ENCODE data around the gene DIP2C.

DIP2C gene

DNA sequence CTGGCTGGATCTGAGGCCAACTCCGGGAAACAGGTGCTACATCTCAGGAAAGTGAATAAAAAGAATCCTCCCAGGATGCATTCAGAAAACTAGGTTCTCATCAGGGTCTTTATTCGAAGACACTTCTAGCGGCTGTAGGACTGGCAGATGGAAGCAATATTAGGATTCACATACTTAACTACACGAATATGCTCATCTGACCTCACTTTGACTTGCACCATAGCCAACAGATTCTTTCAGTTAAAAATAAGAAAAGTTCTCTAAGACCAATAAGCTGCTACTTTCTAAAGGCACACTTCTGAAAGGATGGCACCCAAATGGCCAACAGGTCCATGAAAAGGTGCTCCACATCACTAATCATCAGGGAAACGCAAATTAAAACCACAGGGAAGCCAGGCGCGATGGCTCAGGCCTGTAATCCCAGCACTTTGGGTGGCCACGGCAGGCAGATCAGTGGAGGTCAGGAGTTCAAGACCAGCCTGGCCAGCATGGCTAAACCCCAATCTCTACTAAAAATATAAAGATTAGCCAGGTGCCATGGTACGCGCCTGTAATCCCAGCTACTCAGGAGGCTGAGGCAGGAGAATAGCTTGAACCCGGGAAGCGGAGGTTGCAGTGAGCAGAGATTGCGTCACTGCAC, 296.2 kb downstream of the DIP2C start:
- DNase-seq (ENCODE audit: low read depth in 2 of 2), result no peak

DNA sequence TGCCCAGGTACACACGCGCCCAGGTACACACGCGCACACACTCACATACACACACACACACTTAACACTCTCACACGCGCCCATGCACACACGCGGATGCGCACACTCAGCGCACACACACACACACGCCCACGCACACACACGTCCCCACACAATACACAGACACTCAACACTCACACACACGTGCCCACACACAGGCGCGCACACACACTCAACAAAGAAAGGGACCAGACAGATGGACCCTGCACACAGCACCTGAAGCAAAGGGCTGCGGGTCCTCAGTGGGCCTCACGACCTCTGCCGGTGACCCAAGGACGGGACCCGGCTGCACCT, 296.8 kb downstream of the DIP2C start:
- DNase-seq (ENCODE audit: low read depth in 2 of 2), result no peak

GRCh38 chr10:391847-392704, 297.4 kb downstream of the DIP2C start:
- DNase-seq (ENCODE audit: low read depth in 2 of 2), result no peak

DNA sequence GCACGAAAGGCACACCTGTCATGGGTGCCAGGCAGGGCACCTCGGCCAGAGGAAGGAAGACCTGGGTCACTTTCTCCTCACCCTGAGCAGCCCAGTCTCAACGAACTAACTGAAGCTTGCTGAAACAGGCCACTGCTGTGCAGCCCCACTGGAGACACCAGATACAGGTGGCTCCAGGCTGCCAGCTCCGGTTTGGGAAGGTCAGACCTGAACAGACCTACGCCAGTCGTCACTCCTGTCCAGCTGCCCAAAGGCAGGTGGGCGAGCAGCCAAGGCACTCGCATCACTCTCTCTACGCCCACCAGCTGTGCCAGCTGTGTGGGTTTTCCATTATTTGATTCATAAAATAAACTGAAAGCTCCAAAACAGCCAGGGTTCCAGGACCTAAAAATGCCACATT, 298.2 kb downstream of the DIP2C start:
- no peak for DNase-seq (ENCODE audit: low read depth in 2 of 2)

GRCh38 chr10:390449-391100, 298.9 kb downstream of the DIP2C start:
- DNase-seq (ENCODE audit: low read depth in 2 of 2), result no peak

- DNase-seq (ENCODE audit: low read depth in 2 of 2), result no peak
Measured at GRCh38 chr10:389836-390448, 299.5 kb downstream of the DIP2C start.

DNA sequence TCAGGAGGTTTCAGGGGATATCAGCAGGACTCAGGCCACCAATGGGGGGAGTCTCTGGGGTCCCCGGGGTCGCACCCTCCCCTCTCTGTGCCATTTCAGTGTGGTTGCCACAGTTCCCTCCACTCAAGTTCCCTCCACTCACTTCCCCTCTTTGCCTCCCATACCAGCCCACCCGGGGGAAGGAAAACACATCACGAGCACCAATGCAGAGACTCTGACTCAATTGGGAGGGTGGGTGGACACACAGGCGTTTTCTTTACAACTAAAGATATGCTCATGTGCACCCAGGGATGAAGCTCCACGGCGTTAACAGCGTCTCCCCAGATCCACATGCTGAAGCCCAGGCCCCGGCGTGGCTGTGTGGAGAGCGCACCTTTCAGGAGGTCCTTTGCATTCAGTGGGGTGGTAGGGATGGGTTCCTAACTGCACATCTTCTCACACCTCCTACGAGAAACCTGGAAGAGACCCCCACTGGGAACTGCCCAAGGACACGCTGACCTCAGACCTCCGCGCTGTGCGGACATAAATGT, 300.1 kb downstream of the DIP2C start:
- no peak for DNase-seq (ENCODE audit: low read depth in 2 of 2)

- DNase-seq (ENCODE audit: low read depth in 2 of 2), result no peak
Measured at GRCh38 chr10:388661-389045, 300.8 kb downstream of the DIP2C start.

GRCh38 chr10:387909-388660, 301.4 kb downstream of the DIP2C start:
- no peak for DNase-seq (ENCODE audit: low read depth in 2 of 2)

DNA sequence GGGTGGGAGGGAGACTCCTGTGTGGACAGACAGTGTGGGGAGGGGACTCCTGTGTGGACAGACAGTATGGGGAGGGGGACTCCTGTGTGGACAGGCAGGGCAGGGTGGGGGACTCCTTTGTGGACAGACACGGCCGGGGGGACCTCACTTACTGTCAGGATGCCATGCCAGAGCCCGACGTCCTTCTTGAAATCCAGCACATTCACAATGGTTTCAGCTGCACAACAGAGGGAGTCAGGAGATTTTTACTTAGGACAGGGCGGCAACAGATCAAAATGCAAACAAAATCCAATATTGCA, 301.9 kb downstream of the DIP2C start:
- no peak for DNase-seq (ENCODE audit: low read depth in 2 of 2)

DNA sequence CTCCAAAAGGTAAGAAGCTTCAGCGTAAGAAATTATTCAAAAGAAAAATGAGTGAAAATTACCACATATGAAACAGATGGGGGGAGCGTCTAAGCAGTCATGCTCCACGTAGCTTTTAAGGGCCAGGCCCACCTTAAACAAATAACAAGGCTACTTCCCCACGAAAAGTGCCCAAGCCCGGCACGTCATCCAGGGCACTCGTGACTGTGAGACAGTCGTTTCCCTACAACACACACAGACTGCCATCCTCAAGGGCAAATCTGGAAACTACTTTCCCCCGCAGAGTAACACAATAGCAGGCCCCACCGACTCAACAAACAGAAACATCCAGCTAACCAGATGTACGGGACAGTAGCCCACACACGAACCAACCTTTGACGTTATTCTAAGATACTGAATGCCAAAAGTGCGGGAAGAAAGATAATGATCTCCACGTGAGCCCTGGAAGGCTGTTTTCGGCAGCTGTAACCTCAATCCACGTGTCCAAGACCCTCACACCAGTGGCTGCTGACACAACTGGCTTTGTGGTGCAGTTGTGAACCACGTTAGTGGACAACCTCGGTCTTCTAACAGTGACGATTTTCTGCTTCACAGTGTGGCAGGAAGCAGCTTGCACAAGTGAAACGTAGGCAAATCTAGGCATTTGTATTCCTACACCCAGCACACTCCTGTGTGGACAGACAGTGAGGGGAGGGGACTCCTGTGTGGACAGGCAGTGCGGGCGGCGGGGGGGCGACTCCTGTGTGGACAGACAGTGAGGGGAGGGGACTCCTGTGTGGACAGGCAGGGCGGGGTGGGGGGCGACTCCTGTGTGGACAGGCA, 302.5 kb downstream of the DIP2C start:
- DNase-seq (ENCODE audit: low read depth in 2 of 2), result no peak

DNA sequence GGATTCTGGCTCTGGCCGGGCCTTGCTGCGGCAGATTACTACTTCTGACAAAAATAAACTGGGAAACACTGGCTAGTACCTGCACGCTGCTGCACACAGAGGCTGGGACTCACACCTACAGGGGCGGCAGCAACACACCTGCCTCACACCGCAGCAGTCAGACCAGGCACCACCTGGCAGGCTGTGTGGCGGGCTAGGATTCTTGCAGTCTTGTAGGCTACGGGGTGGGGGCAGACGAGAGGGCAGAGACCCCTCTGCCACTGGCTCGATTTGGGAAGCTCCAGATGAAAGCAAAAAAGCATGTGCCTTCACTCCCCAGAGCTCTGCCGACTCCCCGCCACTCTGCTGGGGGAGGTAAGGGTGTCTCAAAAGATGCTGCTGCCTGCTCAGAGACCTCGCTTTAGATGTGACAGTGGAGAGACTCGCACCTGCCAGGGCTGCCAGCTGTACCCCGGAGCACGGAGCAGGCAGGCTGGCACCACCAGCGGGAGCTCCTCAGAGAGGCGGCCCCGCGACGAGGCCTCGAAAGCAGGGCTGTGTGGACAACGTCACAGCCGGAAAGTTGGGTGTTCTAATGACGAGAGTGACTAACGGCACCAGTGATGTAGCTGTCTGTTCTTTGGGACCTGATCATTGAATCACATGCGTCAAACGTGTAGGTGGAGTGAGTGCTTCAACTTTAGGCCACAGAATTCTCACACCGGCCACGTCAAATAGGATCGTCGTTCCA, 303.7 kb downstream of the DIP2C start:
- DNase-seq (ENCODE audit: low read depth in 2 of 2), result no peak

GRCh38 chr10:384538-385305, 304.7 kb downstream of the DIP2C start:
- DNase-seq (ENCODE audit: low read depth in 2 of 2), result no peak

DNA sequence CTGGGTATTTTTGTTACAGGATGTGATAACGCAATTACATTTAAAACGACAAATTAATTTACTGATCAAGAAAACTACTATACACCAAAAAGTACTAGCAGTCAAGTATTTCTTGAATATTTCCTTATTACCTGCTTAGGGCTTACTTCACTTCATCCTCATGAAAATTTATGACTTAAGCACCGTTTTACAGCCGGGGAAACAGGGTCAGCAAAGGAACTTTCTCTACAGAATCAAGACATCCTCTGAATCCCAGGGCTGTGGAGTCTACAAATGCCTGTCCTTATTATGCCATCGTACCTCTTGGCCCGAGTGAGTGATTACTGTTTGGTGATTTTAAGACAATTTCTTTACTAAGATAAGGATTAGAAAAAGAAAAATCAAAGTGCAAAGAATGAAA, 305.9 kb downstream of the DIP2C start:
- no peak for DNase-seq (ENCODE audit: low read depth in 2 of 2)

DNA sequence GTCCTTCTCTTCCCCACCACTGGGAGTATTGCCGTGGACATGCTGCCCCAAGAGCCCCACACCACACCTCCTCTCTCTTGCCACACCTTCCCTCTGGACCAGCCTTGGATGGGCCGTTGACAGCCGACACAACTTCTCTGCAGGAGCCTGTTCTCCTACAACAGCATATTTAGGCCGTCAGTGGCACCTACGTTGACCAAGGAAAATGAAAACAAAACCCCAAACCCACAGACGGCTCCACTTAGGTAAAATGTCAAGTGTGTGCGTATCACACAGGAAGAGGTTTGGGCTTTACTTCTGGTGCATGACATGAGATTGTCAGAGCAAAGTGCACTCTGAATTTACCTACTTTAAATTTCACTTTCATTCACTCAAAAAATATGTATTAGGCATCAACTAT, 307.7 kb downstream of the DIP2C start:
- DNase-seq (ENCODE audit: low read depth in 2 of 2), result no peak

GRCh38 chr10:381346-381745, 308.1 kb downstream of the DIP2C start:
- DNase-seq (ENCODE audit: low read depth in 2 of 2), result no peak

DNA sequence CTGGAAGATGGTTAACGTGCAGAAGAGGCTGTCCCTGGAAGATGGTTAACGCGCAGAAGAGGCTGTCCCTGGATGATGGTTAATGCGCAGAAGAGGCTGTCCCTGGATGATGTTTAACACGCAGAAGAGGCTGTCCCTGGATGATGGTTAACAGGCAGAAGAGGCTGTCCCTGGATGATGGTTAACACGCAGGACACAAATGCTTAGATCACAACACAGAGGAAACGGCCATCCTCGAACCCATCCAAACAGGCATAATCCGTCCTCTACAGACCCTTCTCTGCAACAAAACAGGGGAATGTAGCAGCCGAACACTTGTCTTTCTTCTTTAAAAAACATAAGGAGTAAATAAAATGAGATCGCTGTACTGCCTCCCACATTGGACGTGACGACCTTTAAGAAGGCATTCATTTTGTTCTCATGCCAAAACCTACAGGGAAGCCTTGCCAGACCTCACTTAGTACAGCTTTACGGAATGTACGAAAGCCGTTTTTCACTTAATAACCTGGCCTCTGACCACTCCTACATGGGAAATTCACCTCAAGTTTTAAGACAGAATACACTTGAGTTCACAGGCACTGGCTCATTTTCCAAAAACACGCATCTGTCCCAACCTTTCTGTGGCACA, 309.0 kb downstream of the DIP2C start:
- DNase-seq (ENCODE audit: low read depth in 2 of 2), result no peak

- DNase-seq (ENCODE audit: low read depth in 2 of 2), result no peak
Measured at GRCh38 chr10:378930-379704, 310.4 kb downstream of the DIP2C start.

All from stimulated activated CD4-positive, alpha-beta T cell treated with anti-CD3 and anti-CD28 coated beads, Interleukin-15, amount 100 ng/mL, for 48 hours (primary cell).